ENCODE data around the gene ZNF554.

DNA sequence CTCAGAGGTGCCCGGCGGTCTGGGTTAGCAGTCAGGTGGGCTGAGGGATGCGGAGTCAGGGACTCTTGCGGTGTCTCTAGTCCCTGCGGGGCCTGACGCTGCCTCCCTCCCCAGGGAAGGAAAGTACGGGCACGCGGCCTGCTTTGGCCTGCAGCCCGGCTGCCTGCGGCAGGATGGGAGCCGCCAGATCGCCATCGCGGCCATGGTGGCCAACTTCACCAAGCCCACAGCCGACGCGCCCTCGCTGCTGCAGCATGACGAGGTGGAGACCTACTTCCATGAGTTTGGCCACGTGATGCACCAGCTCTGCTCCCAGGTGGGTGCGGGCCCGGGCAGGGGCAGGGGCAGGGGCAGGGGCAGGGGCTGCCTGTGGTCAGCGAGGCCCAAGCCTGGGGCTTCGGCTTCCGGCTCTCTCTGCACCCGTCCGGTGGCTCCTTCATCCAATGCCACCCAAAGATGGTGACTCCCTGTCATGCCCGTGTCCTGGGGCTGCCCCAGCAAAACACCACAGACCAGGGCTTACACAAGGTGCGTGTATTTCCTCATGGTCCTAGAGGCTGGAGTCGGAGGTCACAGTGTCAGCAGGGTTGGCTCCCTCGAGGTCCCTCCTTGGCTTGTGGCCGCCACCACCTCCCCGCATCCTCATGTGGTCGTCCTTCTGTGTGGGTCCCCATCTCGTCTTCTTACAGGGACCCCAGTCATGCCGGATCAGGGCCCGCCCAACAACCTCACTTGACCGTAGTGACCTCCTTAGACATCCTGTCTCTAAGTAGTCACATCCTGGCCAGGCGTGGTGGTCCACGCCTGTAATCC lies 11.3 kb upstream of the ZNF554 start:
- TF ChIP-seq EP300 (IDR thresholded peaks at IDR 0.05) = no peak
- TF ChIP-seq CTCF (IDR thresholded peaks at IDR 0.05) = no peak
- no peak for TF ChIP-seq POLR2A (IDR thresholded peaks at IDR 0.05)

Data from suprapubic skin (tissue), 3 donors.